Measurements from ENCODE around the gene SLC52A1.
"Not testable (repeated sequence)": the region's sequence is repeated elsewhere in the genome, so short reads cannot be mapped to it uniquely, and the experiment has no call there.

The SLC52A1 gene

DNA sequence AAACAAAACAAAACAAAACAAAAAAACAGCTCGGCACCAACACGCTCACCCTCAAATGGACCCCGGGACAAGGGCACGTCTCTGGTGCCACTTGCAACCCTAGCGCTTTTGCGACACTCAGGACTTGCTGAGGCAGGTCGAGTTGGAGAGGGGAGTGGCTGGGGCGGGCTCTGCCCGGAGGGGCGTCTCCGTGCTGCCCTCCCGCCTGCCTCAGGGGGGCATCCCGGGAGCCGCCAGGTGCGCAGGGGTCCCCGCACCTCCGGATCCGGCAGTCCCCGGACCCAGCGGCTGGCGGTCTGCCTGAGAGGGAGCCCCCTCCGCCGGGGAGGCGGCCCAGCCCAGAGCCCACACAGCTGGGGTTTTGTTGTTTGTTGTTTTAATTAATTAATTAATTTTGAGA is at the start of gene SLC52A1:
Gene SLC52A1, minus strand, starts transcription at position 112 of the 400 bp plus-strand sequence. CDS start 820 bp downstream, outside the sequence.
- DNase-seq = no peak

DNA sequence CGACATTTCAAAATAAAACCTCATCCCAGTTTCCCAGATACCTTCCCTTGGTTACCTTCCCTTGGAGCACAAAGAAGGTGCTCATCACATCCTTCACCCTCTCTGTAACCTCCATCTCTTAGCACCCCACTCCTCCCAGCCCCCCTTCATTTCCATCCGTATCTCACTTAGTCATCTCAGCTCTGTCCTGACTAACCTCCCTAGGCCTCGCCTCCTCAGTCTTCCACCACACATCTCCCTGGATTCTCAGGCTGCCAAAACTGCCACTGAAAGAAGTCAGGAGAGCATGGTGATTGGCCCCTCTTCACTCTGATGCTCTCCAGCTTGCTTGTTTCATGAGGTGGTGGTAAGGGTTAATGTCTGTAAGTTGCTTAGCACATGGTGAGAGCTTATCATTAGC is 45.4 kb upstream of the SLC52A1 start:
- DNase-seq = no peak

- DNase-seq = peak; percentile 79
Observed at GRCh38 chr17:5078106-5079028, 43.1 kb upstream of the SLC52A1 start, which contains the start of gene ZFP3. ZFP3 (plus strand) TSS chr17:5078467; CDS start chr17:5091505, 13,038 bp downstream.

- no peak for DNase-seq
Observed at GRCh38 chr17:5077781-5078105, 42.5 kb upstream of the SLC52A1 start.

DNA sequence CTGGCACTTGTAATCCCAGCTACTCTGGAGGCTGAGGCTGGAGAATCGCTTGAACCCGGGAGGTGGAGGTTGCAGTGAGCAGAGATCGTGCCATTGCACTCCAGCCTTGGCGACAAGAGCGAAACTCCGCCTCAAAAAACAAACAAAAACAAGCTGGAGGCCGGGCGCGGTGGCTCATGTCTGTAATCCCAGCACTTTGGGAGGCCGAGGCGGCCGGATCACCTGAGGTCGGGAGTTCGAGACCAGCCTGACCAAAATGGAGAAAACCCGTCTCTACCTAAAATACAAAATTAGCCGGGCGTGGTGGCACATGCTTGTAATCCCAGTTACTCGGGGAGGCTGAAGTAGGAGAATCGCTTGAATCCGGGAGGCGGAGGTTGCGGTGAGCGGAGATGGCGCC is 42.0 kb upstream of the SLC52A1 start:
- not testable (repeated sequence) for DNase-seq

- DNase-seq = not testable (repeated sequence)
Observed at GRCh38 chr17:5075472-5075871, 40.2 kb upstream of the SLC52A1 start.

- no peak for DNase-seq
Observed at GRCh38 chr17:5069724-5070123, 34.5 kb upstream of the SLC52A1 start.

DNA sequence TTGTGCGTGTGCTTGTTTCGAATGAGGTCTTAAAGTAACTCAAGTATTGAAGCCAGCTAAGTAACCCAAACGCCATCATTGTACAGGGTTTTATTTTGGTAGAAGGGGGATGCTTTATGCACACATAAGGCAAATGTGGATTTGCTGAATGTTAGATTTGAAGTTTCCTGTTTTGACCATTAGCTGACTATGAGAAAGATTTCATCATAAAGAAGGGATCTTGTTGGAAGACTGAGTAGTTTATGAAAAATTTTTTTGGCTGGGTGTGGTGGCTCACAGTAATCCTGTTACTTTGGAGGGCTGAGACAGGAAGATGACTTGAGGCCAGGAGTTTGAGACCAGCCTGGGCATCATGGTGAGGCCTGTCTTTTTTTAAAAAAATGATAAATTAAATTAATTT is 33.0 kb upstream of the SLC52A1 start:
- no peak for DNase-seq

GRCh38 chr17:5065227-5065744 is 30.1 kb upstream of the SLC52A1 start:
- DNase-seq = no peak

GRCh38 chr17:5055543-5055942 is 20.3 kb upstream of the SLC52A1 start:
- no peak for DNase-seq

GRCh38 chr17:5050278-5050677 is 15.1 kb upstream of the SLC52A1 start:
- DNase-seq = no peak

- DNase-seq = peak; percentile 83
Observed at GRCh38 chr17:5049314-5049841, 14.2 kb upstream of the SLC52A1 start.

DNA sequence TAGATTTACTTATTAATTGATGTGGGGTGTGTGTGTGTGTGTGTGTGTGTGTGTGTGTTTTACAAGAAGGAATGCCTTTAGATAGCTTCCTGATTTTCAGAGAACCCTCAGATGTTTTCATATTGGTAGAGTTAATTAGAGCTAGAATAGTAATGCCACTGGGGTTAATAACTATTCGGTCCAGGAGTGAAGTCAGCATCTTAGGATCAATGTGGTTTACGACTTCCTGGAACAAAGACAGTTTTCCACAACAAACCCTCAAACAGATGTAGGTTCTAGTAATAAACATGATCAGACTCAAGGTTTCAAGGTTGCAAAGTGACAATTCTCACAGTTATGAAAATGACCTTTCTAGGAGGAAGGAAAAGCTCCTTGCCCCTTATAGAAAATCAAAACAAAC is 12.2 kb upstream of the SLC52A1 start:
- no peak for DNase-seq

GRCh38 chr17:5045496-5045895 is 10.3 kb upstream of the SLC52A1 start:
- DNase-seq = peak; percentile 16

DNA sequence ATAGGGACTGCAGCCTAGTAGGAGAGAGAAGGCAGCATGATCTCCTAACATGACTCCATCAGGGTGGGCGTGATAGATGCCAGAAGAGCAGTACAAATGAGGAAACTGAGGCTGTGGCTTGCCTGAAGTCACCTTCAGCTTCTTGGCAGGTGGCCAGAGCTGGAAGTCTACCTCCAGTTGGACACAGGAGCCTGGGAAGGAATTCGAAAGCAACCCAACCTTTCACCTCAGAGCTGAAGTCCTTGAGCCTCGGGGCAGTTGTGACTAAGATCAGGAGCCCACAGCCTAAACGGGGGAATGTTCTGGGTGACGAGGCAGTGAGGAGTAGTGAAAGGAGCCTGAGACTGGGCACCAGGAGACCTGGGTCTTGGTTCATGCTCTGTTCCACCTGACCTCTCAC is 9.4 kb upstream of the SLC52A1 start:
- DNase-seq = no peak

- no peak for DNase-seq
Observed at GRCh38 chr17:5043524-5043923, 8.3 kb upstream of the SLC52A1 start.

DNA sequence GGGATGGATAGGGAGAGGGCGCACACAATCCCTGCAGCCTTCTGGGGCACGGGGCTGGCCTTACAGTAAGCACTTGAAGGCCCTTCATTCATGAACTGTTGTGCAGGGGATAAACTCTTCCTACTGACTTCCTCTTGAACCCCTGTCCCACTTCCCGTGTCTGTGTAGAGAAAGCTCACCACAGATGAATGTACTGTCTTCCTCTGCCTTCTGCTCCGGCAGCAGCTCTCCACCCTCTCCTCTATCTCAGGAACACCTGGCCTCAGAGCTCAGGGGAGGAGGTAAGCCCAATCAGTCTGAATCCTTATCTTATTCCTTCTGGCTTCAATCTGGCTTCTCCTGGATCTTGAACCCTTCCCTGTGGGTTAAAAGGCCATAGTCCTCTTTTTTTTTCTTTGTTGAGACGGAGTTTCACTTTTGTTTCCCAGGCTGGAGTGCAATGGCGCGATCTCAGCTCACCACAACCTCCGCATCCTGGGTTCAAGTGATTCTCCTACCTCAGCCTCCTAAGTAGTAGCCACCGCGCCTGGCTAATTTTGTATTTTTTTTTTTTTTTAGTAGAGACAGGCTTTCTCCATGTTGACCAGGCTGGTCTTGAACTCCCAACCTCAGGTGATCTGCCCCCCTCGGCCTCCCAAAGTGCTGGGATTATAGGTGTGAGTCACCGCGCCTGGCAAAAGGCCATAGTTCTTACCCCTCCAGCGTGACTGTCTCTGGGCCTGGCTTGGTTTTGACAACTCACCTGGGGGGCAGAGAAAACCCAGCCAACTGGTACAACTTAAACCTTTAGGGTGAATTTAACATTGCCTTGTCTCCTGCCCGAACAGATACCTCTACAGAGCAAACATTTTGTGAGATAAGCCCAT is 7.2 kb upstream of the SLC52A1 start:
- peak; percentile 36 for DNase-seq

DNA sequence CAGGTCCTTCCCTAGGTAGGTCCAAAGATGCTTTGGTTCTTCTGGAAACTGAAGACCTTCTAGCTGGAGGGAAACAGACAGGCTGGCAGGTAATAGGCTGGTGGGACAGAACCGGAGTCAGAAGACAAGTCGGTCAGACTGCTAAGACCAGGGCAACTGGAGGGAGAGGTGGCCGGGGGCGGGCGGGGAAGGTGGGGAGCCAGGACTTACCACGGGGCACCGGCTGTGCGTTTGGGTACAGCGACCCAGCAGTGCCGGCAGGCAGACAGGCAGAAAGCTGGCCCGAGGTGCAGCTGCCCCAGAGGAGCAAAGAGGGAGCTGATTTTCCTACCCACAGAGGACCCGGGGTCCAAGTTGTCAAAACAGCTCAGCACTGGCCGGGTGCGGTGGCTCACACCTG is 575 bp downstream of the SLC52A1 start:
- DNase-seq = no peak

DNA sequence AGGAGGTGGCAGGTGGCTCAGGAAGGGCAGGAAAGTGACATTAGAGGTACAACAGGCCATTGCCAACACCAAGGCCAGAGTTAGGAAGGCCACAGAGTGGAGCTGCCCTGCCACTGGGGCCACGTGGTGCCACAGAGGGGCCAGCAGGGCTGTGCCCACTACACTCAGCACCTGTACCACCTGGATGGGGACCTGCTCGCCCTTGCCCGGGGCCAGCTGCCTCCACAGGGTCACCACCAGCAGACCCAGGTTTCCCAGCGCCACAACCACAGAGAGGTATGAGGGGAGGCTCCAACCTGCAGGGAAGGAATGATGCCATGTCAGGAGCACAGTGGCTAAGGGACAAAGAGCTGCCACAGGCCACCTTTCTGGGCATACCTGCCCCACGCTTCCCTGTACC is 1.2 kb downstream of the SLC52A1 start:
- DNase-seq = no peak

GRCh38 chr17:5033352-5034015 is 1.7 kb downstream of the SLC52A1 start:
- DNase-seq = no peak

DNA sequence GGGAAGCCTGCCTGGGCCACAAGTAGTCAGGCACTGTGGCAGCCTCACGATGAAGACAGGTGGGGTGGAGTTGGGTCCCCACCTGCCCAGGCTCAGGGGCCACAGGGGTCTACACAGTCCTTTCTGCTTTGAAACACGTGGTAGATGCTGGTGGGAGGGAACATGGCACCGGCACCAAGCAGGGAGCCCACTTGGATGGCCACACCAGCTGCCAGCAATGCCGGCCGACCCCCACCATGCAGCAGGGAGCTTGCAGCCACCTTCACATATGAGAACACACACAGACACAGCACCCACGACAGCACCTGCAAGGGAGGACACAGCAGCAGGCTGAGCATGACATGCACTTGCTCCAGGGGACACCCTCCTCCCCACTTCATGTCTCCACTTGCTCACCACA is 2.4 kb downstream of the SLC52A1 start:
- no peak for DNase-seq

DNA sequence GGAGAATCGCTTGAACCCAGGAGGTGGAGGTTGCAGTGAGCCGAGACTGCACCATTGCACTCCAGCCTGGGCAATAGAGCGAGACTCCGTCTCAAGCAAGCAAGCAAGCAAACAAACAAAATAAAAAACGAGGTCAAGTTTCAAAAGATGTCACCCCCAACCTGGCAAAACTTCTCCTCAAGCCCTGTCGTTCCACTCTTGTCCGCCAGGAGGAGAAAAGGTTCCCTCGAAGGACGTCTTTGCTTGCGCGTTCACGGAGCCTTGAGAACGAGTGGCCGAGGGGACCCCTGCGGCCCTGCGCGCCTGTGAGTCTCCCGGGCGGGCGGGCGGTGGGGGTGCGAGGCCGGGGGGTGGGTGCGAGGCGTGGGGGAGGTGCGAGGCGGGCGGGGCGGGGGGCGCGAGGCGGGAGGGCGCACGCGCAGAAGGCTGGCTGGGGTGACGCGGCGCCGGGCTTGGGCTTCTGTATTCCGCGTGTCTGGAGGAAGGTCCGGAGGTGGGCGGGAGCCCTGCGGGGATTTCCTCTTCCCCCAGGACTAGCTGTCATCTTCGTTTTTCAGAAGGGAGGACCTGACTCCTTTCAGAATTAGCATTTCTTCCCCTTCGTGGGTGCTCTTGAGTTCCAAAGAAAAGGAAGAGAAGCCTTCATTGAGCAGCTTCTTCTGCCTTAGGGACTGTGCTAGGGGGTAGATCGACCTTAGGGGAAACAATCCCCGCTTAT is 3.7 kb downstream of the SLC52A1 start:
- peak; percentile 88 for DNase-seq
